Dermis blood vessel endothelial cell (primary cell): Measurements from ENCODE around the gene COL18A1. TPM values are rescaled to one million over a fixed set of nuclear protein-coding genes. Genes with fewer than 3 reads are reported as not detected.
"Not testable (repeated sequence)": the region's sequence is repeated elsewhere in the genome, so short reads cannot be mapped to it uniquely, and the experiment has no call there.

Experiments used
- DNase-seq: peaks from one replicate; pipeline ENCODE4 v3.0.0; 2010
- total RNA-seq: library from RNA; depleted of rRNA; stranded (reverse); fragments of >200 nt; gene quantifications from 2 replicates; pipeline ENCODE4 v1.2.3, GENCODE V29; 2014

COL18A1 gene
- total RNA-seq = 309 and 317 TPM in 2 replicates

- peak; percentile 68 for DNase-seq
These were observed at the start of gene COL18A1 for GRCh38 chr21:45404730-45405270. COL18A1 (plus strand) TSS chr21:45405165; CDS start chr21:45405231, 66 bp downstream.

GRCh38 chr21:45355573-45355972 lies 49.4 kb upstream of the COL18A1 start:
- no peak for DNase-seq

GRCh38 chr21:45356251-45356650 lies 48.7 kb upstream of the COL18A1 start:
- peak; percentile 24 for DNase-seq

- peak; percentile 19 for DNase-seq
These were observed 48.1 kb upstream of the COL18A1 start for GRCh38 chr21:45356653-45357435.

GRCh38 chr21:45357436-45358260 lies 47.3 kb upstream of the COL18A1 start:
- peak; percentile 20 for DNase-seq

GRCh38 chr21:45358261-45358670 lies 46.7 kb upstream of the COL18A1 start:
- DNase-seq = no peak

GRCh38 chr21:45358711-45359310 lies 46.2 kb upstream of the COL18A1 start:
- no peak for DNase-seq

GRCh38 chr21:45359451-45360217 lies 45.3 kb upstream of the COL18A1 start:
- DNase-seq = no peak

- no peak for DNase-seq
These were observed 43.6 kb upstream of the COL18A1 start for GRCh38 chr21:45361033-45361997.

- DNase-seq = no peak
These were observed 42.8 kb upstream of the COL18A1 start for GRCh38 chr21:45362077-45362747.

- no peak for DNase-seq
These were observed 42.2 kb upstream of the COL18A1 start for GRCh38 chr21:45362748-45363145.

- DNase-seq = not testable (repeated sequence)
These were observed 41.7 kb upstream of the COL18A1 start for GRCh38 chr21:45363272-45363671.

- DNase-seq = peak; percentile 99
These were observed 41.0 kb upstream of the COL18A1 start for GRCh38 chr21:45363921-45364467.

- peak; percentile 79 for DNase-seq
These were observed 40.3 kb upstream of the COL18A1 start for GRCh38 chr21:45364468-45365185.

GRCh38 chr21:45365186-45365607 lies 39.8 kb upstream of the COL18A1 start:
- no peak for DNase-seq

- peak; percentile 74 for DNase-seq
These were observed 39.2 kb upstream of the COL18A1 start for GRCh38 chr21:45365608-45366241.

GRCh38 chr21:45366476-45366875 lies 38.5 kb upstream of the COL18A1 start:
- DNase-seq = no peak

GRCh38 chr21:45366931-45367401 lies 38.0 kb upstream of the COL18A1 start:
- DNase-seq = peak; percentile 98
